ENCODE measurements around the gene ACBD6. TPM values are rescaled to one million over a fixed set of nuclear protein-coding genes. Genes with fewer than 3 reads are reported as not detected.

The ACBD6 gene
- total and polyA plus RNA-seq, 10 of the 15 experiments (the other 5 are each of a cell fraction or from before 2014, with no cell fraction given), result 15.0 to 67.3 (median 55.0) TPM

- peak; percentile 69; the same call in 1 of the 2 replicates for TF ChIP-seq BCLAF1 (IDR thresholded peaks at IDR 0.05)
- TF ChIP-seq MYB (IDR thresholded peaks at IDR 0.05; ENCODE audit: borderline replicate concordance, low read depth, low read length), result 0 out of 2 replicates have a peak, but pooled peaks have one; percentile 45
- no peak for TF ChIP-seq E4F1 (IDR thresholded peaks at IDR 0.05; ENCODE audit: borderline replicate concordance, partially characterized antibody)
- peak; percentile 74 for TF ChIP-seq YY1 (IDR thresholded peaks at IDR 0.05; ENCODE audit: low read depth, low read length)
- TF ChIP-seq ATF2 (IDR thresholded peaks at IDR 0.05; ENCODE audit: low read length), result no peak; the same call in 1 of the 2 replicates
- peak; percentile 46 for TF ChIP-seq ZSCAN29 (IDR thresholded peaks at IDR 0.05)
- TF ChIP-seq BRCA1 (IDR thresholded peaks at IDR 0.05; ENCODE audit: low read depth, low read length), result no peak
- TF ChIP-seq EP300 (IDR thresholded peaks at IDR 0.05; ENCODE audit: borderline replicate concordance in 1 of 2, control insufficient read depth in 1 of 2, low read depth in 2 of 2, low read length in 2 of 2), result peak in 1 of 2 experiments; percentile 54; a peak in 3 of 4 replicates
- TF ChIP-seq RUNX3 (IDR thresholded peaks at IDR 0.05; ENCODE audit: low read length), result peak; percentile 82
- TF ChIP-seq MXI1 (IDR thresholded peaks at IDR 0.05; ENCODE audit: low read depth, low read length), result peak; percentile 26; the same call in 1 of the 2 replicates
- no peak for TF ChIP-seq FOS (IDR thresholded peaks at IDR 0.05; ENCODE audit: borderline replicate concordance, extremely low read depth, insufficient read length)
- peak; percentile 84 for TF ChIP-seq NBN (IDR thresholded peaks at IDR 0.05)
- TF ChIP-seq RELA (IDR thresholded peaks at IDR 0.05; ENCODE audit: borderline replicate concordance, partially characterized antibody), result no peak
- TF ChIP-seq ZBTB4 (CRISPR knock-in tag; IDR thresholded peaks at IDR 0.05), result no peak
- peak; percentile 66; the same call in 1 of the 2 replicates for TF ChIP-seq NR2F1 (conservative IDR thresholded peaks at IDR 0.05)
- TF ChIP-seq ZNF622 (IDR thresholded peaks at IDR 0.05), result no peak
- TF ChIP-seq PKNOX1 (IDR thresholded peaks at IDR 0.05), result peak; percentile 50; the same call in 1 of the 2 replicates
These were observed at the start of gene ACBD6 (continued) for GRCh38 chr1:180502361-180503279.

All from GM12878 (cell line).